ENCODE results near the gene SATB1.

Gene SATB1

GRCh38 chr3:18415167-18415566 lies 10.0 kb downstream of the SATB1 start:
- no peak overlapping the region for H3K9ac ChIP-seq (ENCODE audit: low read depth, low read length)
- H3K4me3 ChIP-seq (ENCODE audit: low read depth, low read length), result no peak overlapping the region
- H3K9me3 ChIP-seq (ENCODE audit: control insufficient read depth, insufficient read depth, low read length), result no peaks in the 10 kb centered on the region
- H3K4me1 ChIP-seq (ENCODE audit: control insufficient read depth, insufficient read depth, low read length), result no peaks in the 10 kb centered on the region
- H3K27me3 ChIP-seq (ENCODE audit: control insufficient read depth, insufficient read depth, low read length), result no peaks in the 10 kb centered on the region
- H3K36me3 ChIP-seq (ENCODE audit: control insufficient read depth, insufficient read depth, low read length), result no peaks in the 10 kb centered on the region

- Histone ChIP-seq H3K4me1 (ENCODE audit: control insufficient read depth, insufficient read depth, low read length) (peaks cover 7% of the 10 kb centered on the region), H3K4me3 (ENCODE audit: low read depth, low read length) (no peak overlapping the region), H3K27me3 (ENCODE audit: control insufficient read depth, insufficient read depth, low read length) (no peaks in the 10 kb centered on the region), H3K9me3 (ENCODE audit: control insufficient read depth, insufficient read depth, low read length) (no peaks in the 10 kb centered on the region), H3K9ac (ENCODE audit: low read depth, low read length) (no peak overlapping the region), H3K36me3 (ENCODE audit: control insufficient read depth, insufficient read depth, low read length) (no peaks in the 10 kb centered on the region)
Observed at GRCh38 chr3:18412684-18413083, 12.5 kb downstream of the SATB1 start.

GRCh38 chr3:18411541-18411940 lies 13.6 kb downstream of the SATB1 start:
- H3K4me3 ChIP-seq (ENCODE audit: low read depth, low read length), result no peak overlapping the region
- no peak overlapping the region for H3K9ac ChIP-seq (ENCODE audit: low read depth, low read length)
- H3K27me3 ChIP-seq (ENCODE audit: control insufficient read depth, insufficient read depth, low read length), result no peaks in the 10 kb centered on the region
- H3K9me3 ChIP-seq (ENCODE audit: control insufficient read depth, insufficient read depth, low read length), result no peaks in the 10 kb centered on the region
- H3K4me1 ChIP-seq (ENCODE audit: control insufficient read depth, insufficient read depth, low read length), result peaks cover 7% of the 10 kb centered on the region
- no peaks in the 10 kb centered on the region for H3K36me3 ChIP-seq (ENCODE audit: control insufficient read depth, insufficient read depth, low read length)

GRCh38 chr3:18410205-18410604 lies 14.9 kb downstream of the SATB1 start:
- no peaks in the 10 kb centered on the region for H3K9me3 ChIP-seq (ENCODE audit: control insufficient read depth, insufficient read depth, low read length)
- no peaks in the 10 kb centered on the region for H3K36me3 ChIP-seq (ENCODE audit: control insufficient read depth, insufficient read depth, low read length)
- H3K27me3 ChIP-seq (ENCODE audit: control insufficient read depth, insufficient read depth, low read length), result no peaks in the 10 kb centered on the region
- peaks cover 7% of the 10 kb centered on the region for H3K4me1 ChIP-seq (ENCODE audit: control insufficient read depth, insufficient read depth, low read length)
- no peak overlapping the region for H3K4me3 ChIP-seq (ENCODE audit: low read depth, low read length)
- H3K9ac ChIP-seq (ENCODE audit: low read depth, low read length), result no peak overlapping the region

GRCh38 chr3:18409266-18409665 lies 15.9 kb downstream of the SATB1 start:
- Histone ChIP-seq H3K9me3 (ENCODE audit: control insufficient read depth, insufficient read depth, low read length) (no peaks in the 10 kb centered on the region), H3K9ac (ENCODE audit: low read depth, low read length) (no peak overlapping the region), H3K36me3 (ENCODE audit: control insufficient read depth, insufficient read depth, low read length) (no peaks in the 10 kb centered on the region), H3K27me3 (ENCODE audit: control insufficient read depth, insufficient read depth, low read length) (no peaks in the 10 kb centered on the region), H3K4me3 (ENCODE audit: low read depth, low read length) (no peak overlapping the region), H3K4me1 (ENCODE audit: control insufficient read depth, insufficient read depth, low read length) (peaks cover 7% of the 10 kb centered on the region)

GRCh38 chr3:18405141-18405540 lies 20.0 kb downstream of the SATB1 start:
- Histone ChIP-seq H3K9me3 (ENCODE audit: control insufficient read depth, insufficient read depth, low read length) (no peaks in the 10 kb centered on the region), H3K9ac (ENCODE audit: low read depth, low read length) (no peak overlapping the region), H3K4me3 (ENCODE audit: low read depth, low read length) (no peak overlapping the region), H3K36me3 (ENCODE audit: control insufficient read depth, insufficient read depth, low read length) (no peaks in the 10 kb centered on the region), H3K4me1 (ENCODE audit: control insufficient read depth, insufficient read depth, low read length) (peaks cover 7% of the 10 kb centered on the region), H3K27me3 (ENCODE audit: control insufficient read depth, insufficient read depth, low read length) (no peaks in the 10 kb centered on the region)

- no peak overlapping the region for H3K4me3 ChIP-seq (ENCODE audit: low read depth, low read length)
- H3K9ac ChIP-seq (ENCODE audit: low read depth, low read length), result no peak overlapping the region
- H3K36me3 ChIP-seq (ENCODE audit: control insufficient read depth, insufficient read depth, low read length), result no peaks in the 10 kb centered on the region
- H3K9me3 ChIP-seq (ENCODE audit: control insufficient read depth, insufficient read depth, low read length), result no peaks in the 10 kb centered on the region
- H3K27me3 ChIP-seq (ENCODE audit: control insufficient read depth, insufficient read depth, low read length), result no peaks in the 10 kb centered on the region
- H3K4me1 ChIP-seq (ENCODE audit: control insufficient read depth, insufficient read depth, low read length), result peaks cover 2% of the 10 kb centered on the region
Observed at GRCh38 chr3:18403061-18403460, 22.1 kb downstream of the SATB1 start.

GRCh38 chr3:18402239-18402799 lies 22.8 kb downstream of the SATB1 start:
- no peaks in the 10 kb centered on the region for H3K36me3 ChIP-seq (ENCODE audit: control insufficient read depth, insufficient read depth, low read length)
- H3K27me3 ChIP-seq (ENCODE audit: control insufficient read depth, insufficient read depth, low read length), result no peaks in the 10 kb centered on the region
- H3K4me1 ChIP-seq (ENCODE audit: control insufficient read depth, insufficient read depth, low read length), result no peaks in the 10 kb centered on the region
- H3K9ac ChIP-seq (ENCODE audit: low read depth, low read length), result no peak overlapping the region
- no peak overlapping the region for H3K4me3 ChIP-seq (ENCODE audit: low read depth, low read length)
- H3K9me3 ChIP-seq (ENCODE audit: control insufficient read depth, insufficient read depth, low read length), result no peaks in the 10 kb centered on the region

- Histone ChIP-seq H3K9ac (ENCODE audit: low read depth, low read length) (no peak overlapping the region), H3K4me3 (ENCODE audit: low read depth, low read length) (no peak overlapping the region), H3K36me3 (ENCODE audit: control insufficient read depth, insufficient read depth, low read length) (no peaks in the 10 kb centered on the region), H3K9me3 (ENCODE audit: control insufficient read depth, insufficient read depth, low read length) (no peaks in the 10 kb centered on the region), H3K4me1 (ENCODE audit: control insufficient read depth, insufficient read depth, low read length) (no peaks in the 10 kb centered on the region), H3K27me3 (ENCODE audit: control insufficient read depth, insufficient read depth, low read length) (no peaks in the 10 kb centered on the region)
Observed at GRCh38 chr3:18401300-18401961, 23.7 kb downstream of the SATB1 start.

GRCh38 chr3:18398448-18398847 lies 26.7 kb downstream of the SATB1 start:
- Histone ChIP-seq H3K36me3 (ENCODE audit: control insufficient read depth, insufficient read depth, low read length) (no peaks in the 10 kb centered on the region), H3K4me3 (ENCODE audit: low read depth, low read length) (no peak overlapping the region), H3K9me3 (ENCODE audit: control insufficient read depth, insufficient read depth, low read length) (no peaks in the 10 kb centered on the region), H3K4me1 (ENCODE audit: control insufficient read depth, insufficient read depth, low read length) (no peaks in the 10 kb centered on the region), H3K27me3 (ENCODE audit: control insufficient read depth, insufficient read depth, low read length) (no peaks in the 10 kb centered on the region), H3K9ac (ENCODE audit: low read depth, low read length) (no peak overlapping the region)

GRCh38 chr3:18396428-18396827 lies 28.7 kb downstream of the SATB1 start:
- Histone ChIP-seq H3K9me3 (ENCODE audit: control insufficient read depth, insufficient read depth, low read length) (no peaks in the 10 kb centered on the region), H3K4me1 (ENCODE audit: control insufficient read depth, insufficient read depth, low read length) (no peaks in the 10 kb centered on the region), H3K4me3 (ENCODE audit: low read depth, low read length) (no peak overlapping the region), H3K27me3 (ENCODE audit: control insufficient read depth, insufficient read depth, low read length) (no peaks in the 10 kb centered on the region), H3K9ac (ENCODE audit: low read depth, low read length) (no peak overlapping the region), H3K36me3 (ENCODE audit: control insufficient read depth, insufficient read depth, low read length) (no peaks in the 10 kb centered on the region)

GRCh38 chr3:18394384-18394995 lies 30.6 kb downstream of the SATB1 start:
- Histone ChIP-seq H3K9me3 (ENCODE audit: control insufficient read depth, insufficient read depth, low read length) (no peaks in the 10 kb centered on the region), H3K4me1 (ENCODE audit: control insufficient read depth, insufficient read depth, low read length) (no peaks in the 10 kb centered on the region), H3K27me3 (ENCODE audit: control insufficient read depth, insufficient read depth, low read length) (no peaks in the 10 kb centered on the region), H3K9ac (ENCODE audit: low read depth, low read length) (no peak overlapping the region), H3K36me3 (ENCODE audit: control insufficient read depth, insufficient read depth, low read length) (no peaks in the 10 kb centered on the region), H3K4me3 (ENCODE audit: low read depth, low read length) (no peak overlapping the region)
